Kidney epithelial cell (primary cell): ENCODE data around the gene SLC25A1. TPM values are rescaled to one million over a fixed set of nuclear protein-coding genes. Genes with fewer than 3 reads are reported as not detected.

Source experiments
- DNase-seq: peaks from one replicate; pipeline ENCODE4 v3.0.0-alpha.2; 2010; ENCODE audit warnings: low read depth
- H3K27me3 ChIP-seq: 2 replicates; pipeline ENCODE4 v1.6.0; 2011; ENCODE audit warnings: low read length; ENCODE audit not compliant: control insufficient read depth, insufficient read depth
- H3K36me3 ChIP-seq: 2 replicates; pipeline ENCODE4 v1.5.1; 2011; ENCODE audit warnings: low read length; ENCODE audit not compliant: control insufficient read depth, insufficient read depth
- H3K4me3 ChIP-seq: 2 replicates; pipeline ENCODE4 v1.5.1; 2011; ENCODE audit warnings: low read depth, mild to moderate bottlenecking, control low read depth, low read length
- total RNA-seq: library from RNA; depleted of rRNA; stranded (reverse); fragments of >200 nt; gene quantifications from 2 replicates; pipeline ENCODE4 v1.2.3, GENCODE V29; 2015
- TF ChIP-seq, protein P1 (sequence below): IDR thresholded peaks from 2 replicates; pipeline ENCODE4 v1.5.1; 2011; ENCODE audit warnings: mild to moderate bottlenecking, moderate library complexity, low read length, control low read depth, inconsistent platforms; ENCODE audit not compliant: insufficient read depth, poor library complexity, severe bottlenecking

SLC25A1 gene
- total RNA-seq, 1 donor from 2014 or later = 82.7 TPM

DNA sequence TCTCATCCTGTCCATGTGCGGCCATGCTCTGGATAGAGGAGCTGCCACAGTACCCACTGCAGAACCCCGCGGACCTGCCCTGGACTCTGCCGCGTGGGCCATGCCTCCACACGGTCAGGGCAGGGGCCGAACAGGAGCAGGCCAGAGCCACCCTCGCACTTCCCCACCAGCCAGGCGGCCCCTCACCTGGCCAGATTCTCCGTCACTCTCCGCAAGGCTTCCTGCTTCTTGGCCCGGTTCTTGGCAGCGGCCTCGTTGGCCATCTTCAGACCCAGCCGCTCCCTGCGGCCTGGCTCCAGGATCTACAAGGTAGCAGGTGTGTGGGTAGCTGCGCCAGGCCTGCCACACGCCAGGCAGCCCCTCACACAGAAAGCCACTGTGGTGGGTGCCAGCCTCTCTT is 43.7 kb downstream of the SLC25A1 start:
- H3K4me3 ChIP-seq = no peak overlapping the region
- no peaks in the 10 kb centered on the region for H3K27me3 ChIP-seq
- no peak for DNase-seq
- H3K36me3 ChIP-seq = peaks cover 2% of the 10 kb centered on the region
- TF ChIP-seq, protein P1, sequence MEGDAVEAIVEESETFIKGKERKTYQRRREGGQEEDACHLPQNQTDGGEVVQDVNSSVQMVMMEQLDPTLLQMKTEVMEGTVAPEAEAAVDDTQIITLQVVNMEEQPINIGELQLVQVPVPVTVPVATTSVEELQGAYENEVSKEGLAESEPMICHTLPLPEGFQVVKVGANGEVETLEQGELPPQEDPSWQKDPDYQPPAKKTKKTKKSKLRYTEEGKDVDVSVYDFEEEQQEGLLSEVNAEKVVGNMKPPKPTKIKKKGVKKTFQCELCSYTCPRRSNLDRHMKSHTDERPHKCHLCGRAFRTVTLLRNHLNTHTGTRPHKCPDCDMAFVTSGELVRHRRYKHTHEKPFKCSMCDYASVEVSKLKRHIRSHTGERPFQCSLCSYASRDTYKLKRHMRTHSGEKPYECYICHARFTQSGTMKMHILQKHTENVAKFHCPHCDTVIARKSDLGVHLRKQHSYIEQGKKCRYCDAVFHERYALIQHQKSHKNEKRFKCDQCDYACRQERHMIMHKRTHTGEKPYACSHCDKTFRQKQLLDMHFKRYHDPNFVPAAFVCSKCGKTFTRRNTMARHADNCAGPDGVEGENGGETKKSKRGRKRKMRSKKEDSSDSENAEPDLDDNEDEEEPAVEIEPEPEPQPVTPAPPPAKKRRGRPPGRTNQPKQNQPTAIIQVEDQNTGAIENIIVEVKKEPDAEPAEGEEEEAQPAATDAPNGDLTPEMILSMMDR = no peak

DNA sequence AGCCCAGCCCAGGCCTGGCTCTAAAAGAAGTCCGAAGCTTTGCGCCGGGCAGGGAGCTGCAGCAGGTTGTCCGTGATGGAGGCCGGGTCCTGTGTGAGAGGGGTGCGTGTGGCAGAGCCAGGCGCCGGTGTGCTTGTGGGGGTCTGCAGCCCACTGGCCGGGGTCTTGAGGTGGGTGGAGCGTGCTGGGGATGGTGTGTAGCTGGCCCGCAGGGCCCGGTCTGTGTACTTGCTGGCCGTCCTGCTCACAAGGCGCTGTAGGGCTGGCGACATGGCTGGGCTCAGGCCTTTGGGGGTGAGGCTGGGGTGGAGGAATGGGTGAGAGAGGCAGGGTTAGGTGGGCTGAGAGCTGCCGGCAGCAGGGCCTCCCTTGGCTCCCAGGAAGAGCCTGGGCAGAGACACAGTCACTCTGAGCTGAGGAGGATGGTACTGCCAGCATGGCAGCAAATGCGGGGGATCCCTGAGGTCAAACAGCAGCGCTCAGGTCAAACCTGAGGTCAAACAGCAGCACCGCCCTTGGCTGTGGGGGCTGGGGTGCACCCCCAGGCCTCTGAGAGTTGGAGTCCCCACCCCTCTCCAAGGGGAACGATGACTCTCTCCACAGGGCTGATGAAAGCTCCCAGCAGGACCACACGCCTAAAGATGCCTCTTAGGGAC is 44.2 kb downstream of the SLC25A1 start:
- no peak for DNase-seq
- Histone ChIP-seq H3K27me3 (no peaks in the 10 kb centered on the region), H3K4me3 (no peak overlapping the region), H3K36me3 (peaks cover 2% of the 10 kb centered on the region)
- TF ChIP-seq, protein P1 = no peak

GRCh38 chr22:19133561-19133960 is 45.0 kb downstream of the SLC25A1 start:
- DNase-seq = no peak
- Histone ChIP-seq H3K36me3 (no peaks in the 10 kb centered on the region), H3K27me3 (no peaks in the 10 kb centered on the region), H3K4me3 (no peak overlapping the region)
- TF ChIP-seq, protein P1 = no peak

DNA sequence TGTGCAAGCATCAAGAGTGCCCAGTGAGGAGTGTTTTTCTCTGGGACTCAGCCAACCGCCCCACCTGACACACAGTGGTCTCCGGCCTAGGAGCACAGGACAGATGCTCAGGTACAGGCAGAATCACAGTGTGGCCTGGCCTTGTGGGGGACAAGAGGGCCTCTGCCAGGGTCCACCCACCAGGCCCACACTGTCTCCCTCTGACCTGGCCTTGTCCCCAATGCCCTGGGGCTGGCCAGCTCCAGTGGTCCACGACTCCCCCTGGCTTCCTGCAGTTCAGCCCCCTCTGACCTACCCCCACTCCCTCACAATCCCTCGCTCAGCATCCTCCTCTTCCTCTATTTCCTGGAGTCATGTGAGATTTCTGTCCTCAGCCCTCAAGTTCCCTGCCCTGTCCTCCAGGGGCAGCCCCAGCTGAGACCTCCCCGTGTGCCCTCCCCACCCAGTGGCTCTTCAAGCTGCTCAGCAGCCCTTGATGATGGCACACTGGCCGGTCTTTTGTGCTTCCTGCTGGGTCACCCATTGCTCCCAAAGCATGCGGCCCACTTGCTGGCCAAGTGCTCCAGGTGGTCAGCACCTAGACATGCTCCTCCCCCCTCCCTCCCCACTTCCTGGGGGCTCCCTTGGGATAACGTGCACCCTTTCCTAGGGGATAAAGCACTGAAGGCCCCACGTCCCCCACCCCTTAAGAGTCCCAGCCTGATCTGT is 45.7 kb downstream of the SLC25A1 start:
- no peaks in the 10 kb centered on the region for H3K36me3 ChIP-seq
- no peak for DNase-seq
- TF ChIP-seq, protein P1 = no peak

GRCh38 chr22:19132153-19132552 is 46.4 kb downstream of the SLC25A1 start:
- no peak overlapping the region for H3K4me3 ChIP-seq
- DNase-seq = no peak
- H3K36me3 ChIP-seq = no peaks in the 10 kb centered on the region
- no peaks in the 10 kb centered on the region for H3K27me3 ChIP-seq
- TF ChIP-seq, protein P1 = no peak

More for the DNA sequence above, 45.7 kb downstream of the SLC25A1 start:
- no peaks in the 10 kb centered on the region for H3K27me3 ChIP-seq
- no peak overlapping the region for H3K4me3 ChIP-seq
